Measurements from ENCODE around the gene MRPL38.

The MRPL38 gene

DNA sequence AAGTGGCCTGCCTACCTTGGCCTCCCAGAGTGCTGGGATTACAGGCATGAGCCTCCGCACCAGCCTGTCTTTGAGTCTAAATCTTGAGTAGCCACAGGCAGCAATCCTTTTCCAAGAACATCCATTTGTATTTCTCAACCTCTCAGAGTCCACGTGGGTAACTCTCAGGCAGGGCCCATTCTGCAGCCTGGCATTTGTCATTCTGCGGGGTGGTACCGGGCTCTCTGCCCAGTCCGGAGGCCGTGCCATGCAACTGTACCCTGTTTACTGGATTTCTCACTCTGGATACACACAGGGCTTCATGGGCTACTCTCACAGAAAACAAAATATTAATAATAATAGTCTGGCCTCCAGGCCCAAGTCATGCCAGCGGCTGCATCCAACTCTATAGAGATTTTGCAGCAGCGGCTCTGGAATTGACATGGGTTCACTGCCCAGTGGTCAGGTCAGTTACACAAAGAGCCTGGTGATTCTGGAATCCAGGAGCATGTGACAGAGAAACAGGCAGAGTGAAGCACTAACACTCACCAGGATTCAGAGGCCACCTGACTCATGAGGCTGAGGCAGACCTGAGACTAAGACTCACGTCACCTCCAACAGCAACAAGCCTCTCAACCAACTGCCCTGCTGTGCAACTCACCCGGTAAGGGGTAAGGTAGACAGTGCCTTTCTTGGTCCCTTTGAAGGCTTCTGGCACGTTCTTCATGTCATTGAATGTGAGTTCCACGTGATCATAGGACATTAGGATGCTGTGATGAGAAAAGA is 53.6 kb downstream of the MRPL38 start:
- TF ChIP-seq, protein P1, sequence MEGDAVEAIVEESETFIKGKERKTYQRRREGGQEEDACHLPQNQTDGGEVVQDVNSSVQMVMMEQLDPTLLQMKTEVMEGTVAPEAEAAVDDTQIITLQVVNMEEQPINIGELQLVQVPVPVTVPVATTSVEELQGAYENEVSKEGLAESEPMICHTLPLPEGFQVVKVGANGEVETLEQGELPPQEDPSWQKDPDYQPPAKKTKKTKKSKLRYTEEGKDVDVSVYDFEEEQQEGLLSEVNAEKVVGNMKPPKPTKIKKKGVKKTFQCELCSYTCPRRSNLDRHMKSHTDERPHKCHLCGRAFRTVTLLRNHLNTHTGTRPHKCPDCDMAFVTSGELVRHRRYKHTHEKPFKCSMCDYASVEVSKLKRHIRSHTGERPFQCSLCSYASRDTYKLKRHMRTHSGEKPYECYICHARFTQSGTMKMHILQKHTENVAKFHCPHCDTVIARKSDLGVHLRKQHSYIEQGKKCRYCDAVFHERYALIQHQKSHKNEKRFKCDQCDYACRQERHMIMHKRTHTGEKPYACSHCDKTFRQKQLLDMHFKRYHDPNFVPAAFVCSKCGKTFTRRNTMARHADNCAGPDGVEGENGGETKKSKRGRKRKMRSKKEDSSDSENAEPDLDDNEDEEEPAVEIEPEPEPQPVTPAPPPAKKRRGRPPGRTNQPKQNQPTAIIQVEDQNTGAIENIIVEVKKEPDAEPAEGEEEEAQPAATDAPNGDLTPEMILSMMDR (IDR thresholded peaks at IDR 0.05; ENCODE audit: extremely low read depth, insufficient read depth, missing control alignments), result no peak
- in situ Hi-C loops (cut with MboI; ENCODE audit: low pct_unique_long_range_greater_than_20kb, low sequenced_read_pairs, unreplicated experiment), result no loop called here
- DNase-seq (ENCODE audit: low spot score), result no peak

GRCh38 chr17:75849724-75850123 is 55.0 kb downstream of the MRPL38 start:
- in situ Hi-C loops (cut with MboI; ENCODE audit: low pct_unique_long_range_greater_than_20kb, low sequenced_read_pairs, unreplicated experiment), result no loop called here
- TF ChIP-seq, protein P1 (IDR thresholded peaks at IDR 0.05; ENCODE audit: extremely low read depth, insufficient read depth, missing control alignments), result no peak
- no peak for DNase-seq (ENCODE audit: low spot score)

- no peak for DNase-seq (ENCODE audit: low spot score)
- TF ChIP-seq, protein P1 (IDR thresholded peaks at IDR 0.05; ENCODE audit: extremely low read depth, insufficient read depth, missing control alignments), result no peak
- in situ Hi-C loops (cut with MboI; ENCODE audit: low pct_unique_long_range_greater_than_20kb, low sequenced_read_pairs, unreplicated experiment), result no loop called here
Observed at GRCh38 chr17:75849279-75849646, 55.4 kb downstream of the MRPL38 start.

All from GM13977 (cell line).